LNCaP clone FGC (cell line): Measurements from ENCODE around the gene TENM4.

Experiments used
- DNase-seq: peaks from one replicate; pipeline ENCODE4 v3.0.0-alpha.2; 2011; ENCODE audit warnings: low read depth
- H3K4me3 ChIP-seq: 2 replicates; pipeline ENCODE4 v1.5.1; 2011; ENCODE audit warnings: mild to moderate bottlenecking, low read depth, low read length, control low read depth
- CTCF ChIP-seq: IDR thresholded peaks from 2 replicates; pipeline ENCODE4 v1.5.1; 2012; ENCODE audit warnings: mild to moderate bottlenecking; ENCODE audit not compliant: control insufficient read depth, insufficient read depth; ENCODE audit errors: extremely low read depth

TENM4 gene

GRCh38 chr11:79006854-79007253 lies 434.0 kb downstream of the TENM4 start:
- no peak for TF ChIP-seq CTCF
- DNase-seq, result no peak
- no peak overlapping the region for H3K4me3 ChIP-seq

GRCh38 chr11:78996007-78996406 lies 444.8 kb downstream of the TENM4 start:
- no peak overlapping the region for H3K4me3 ChIP-seq
- no peak for TF ChIP-seq CTCF
- no peak for DNase-seq

DNA sequence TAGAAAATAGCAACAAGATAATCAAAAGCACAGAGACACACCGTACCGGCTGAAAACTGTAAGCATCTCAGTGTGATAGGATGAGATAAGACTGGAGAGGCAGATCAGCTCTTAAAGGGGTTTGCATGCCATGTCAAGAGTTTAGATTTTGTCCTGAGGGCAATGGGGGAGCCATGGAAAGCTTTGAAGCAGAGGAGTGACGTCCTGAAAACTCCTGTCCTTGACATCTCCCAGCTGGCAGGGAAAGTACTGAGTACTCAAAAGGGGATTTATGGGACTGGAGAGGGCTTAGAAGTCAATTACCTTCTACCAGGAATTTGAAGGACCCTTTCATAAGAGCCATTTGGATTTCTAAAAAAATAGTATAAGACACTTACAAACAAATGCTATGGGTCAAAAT lies 445.7 kb downstream of the TENM4 start:
- no peak for DNase-seq
- no peak overlapping the region for H3K4me3 ChIP-seq
- no peak for TF ChIP-seq CTCF

DNA sequence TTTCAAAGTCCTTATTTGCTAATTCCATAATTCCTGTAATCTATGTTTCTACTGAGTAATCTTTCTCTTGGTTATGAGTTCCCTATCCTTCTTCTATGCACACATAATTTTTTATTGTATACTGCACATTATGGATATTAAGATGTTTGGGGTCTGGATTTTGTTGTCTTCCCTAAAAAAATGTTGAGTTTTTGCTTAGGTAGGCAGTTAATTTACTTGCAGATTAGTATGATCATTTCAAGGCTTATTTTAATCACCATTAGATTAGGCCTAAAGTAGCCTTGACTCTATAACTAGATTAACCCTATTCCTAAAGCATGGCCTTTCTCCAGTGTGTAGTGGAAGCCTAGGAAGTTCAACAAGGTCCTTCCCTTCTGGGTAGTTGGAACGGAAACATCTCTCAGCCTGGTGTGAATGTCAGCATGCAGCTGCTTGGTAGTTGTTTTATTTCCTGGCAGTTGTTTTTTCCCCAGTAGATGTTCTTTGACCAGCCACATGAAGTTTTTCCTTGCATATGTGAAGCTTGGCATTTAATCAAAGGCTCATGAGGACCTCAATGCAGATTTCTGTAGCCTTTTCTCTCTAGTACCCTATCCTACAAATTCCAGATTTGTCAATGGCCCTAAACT lies 446.9 kb downstream of the TENM4 start:
- no peak for TF ChIP-seq CTCF
- no peak overlapping the region for H3K4me3 ChIP-seq
- DNase-seq, result no peak

DNA sequence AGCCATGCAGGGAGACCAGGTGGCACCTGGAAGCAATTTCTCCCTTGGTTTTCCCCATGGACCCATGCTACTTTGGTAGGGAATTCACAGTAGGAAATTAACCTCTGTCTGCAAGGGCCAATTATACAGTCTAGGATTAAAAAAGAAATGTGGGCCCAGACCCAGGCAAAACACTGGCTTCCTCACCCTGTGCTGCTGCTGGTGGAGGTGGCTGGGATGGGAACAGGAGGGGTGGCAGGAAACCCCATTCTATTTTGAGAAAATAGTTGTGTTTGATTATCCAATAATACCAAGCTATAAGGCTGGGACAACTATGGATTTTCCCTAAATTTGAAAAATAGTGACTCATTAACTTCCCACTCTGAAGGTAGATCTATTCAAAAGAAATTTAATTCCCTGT lies 449.1 kb downstream of the TENM4 start:
- no peak for TF ChIP-seq CTCF
- no peak overlapping the region for H3K4me3 ChIP-seq
- no peak for DNase-seq

DNA sequence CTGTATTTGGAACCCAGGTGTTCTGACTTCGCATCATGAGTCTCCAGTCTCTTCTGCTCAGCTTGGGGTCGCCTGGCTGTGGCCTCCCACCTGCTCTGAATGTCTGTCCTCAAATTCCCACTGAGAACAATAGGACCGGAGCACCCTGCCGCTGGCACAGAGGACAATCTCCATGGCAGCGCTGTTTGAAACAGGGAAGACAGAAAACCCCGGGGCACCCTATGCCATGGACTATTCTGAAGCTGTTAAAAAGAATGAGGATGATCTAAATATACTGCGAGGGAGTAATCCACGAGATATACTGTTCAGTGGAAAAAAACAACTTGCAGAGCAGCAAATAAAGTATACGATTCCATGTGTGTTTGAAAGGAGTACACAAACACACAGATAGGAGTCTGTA lies 450.6 kb downstream of the TENM4 start:
- DNase-seq, result no peak
- H3K4me3 ChIP-seq, result no peak overlapping the region
- no peak for TF ChIP-seq CTCF

DNA sequence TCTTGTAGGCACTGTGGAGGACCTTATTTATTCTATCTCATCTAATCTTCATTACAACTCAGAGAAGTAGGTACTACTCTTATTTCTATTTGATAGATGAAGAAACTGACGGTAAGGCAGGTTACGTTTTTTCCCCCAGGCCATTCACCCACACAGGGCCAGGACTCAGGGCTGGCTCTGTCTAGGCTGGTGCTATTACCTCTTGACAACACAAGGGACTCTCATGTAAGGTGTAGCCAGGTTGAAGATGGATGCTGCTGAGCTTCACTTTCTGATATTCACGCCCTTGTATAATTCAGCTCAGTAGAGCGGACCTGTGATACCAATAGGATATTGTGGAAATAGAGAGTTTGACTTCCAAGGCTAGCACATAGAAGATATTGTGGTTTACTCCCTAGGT lies 453.1 kb downstream of the TENM4 start:
- no peak for TF ChIP-seq CTCF
- no peak for DNase-seq
- H3K4me3 ChIP-seq, result no peak overlapping the region
